Ovary (tissue), 9 donors: ENCODE data around the gene EMC8. TPM values are rescaled to one million over a fixed set of nuclear protein-coding genes. Genes with fewer than 3 reads are reported as not detected.
"Not testable (repeated sequence)": the region's sequence is repeated elsewhere in the genome, so short reads cannot be mapped to it uniquely, and the experiment has no call there.

Experiments used
- DNase-seq, 5 donors: peaks; one replicate each; pipeline ENCODE4 v3.0.0-alpha.2; 2019 to 2020
- H3K27ac ChIP-seq, 2 donors: fragments of 200-600 bp; one replicate each; pipeline versions ENCODE4 v1.5.1 to v1.8.0; 2019 to 2022
- H3K27me3 ChIP-seq: fragments of 200-600 bp; one replicate; pipeline ENCODE4 v1.8.0; 2022
- H3K36me3 ChIP-seq: fragments of 200-600 bp; sonication (generic); one replicate; pipeline ENCODE4 v1.5.1; 2019
- H3K4me1 ChIP-seq: one replicate; pipeline ENCODE4 v1.8.1; 2013; ENCODE audit warnings: mild to moderate bottlenecking, moderate library complexity; ENCODE audit not compliant: insufficient read depth
- H3K4me3 ChIP-seq: fragments of 200-600 bp; sonication (generic); one replicate; pipeline ENCODE4 v1.5.1; 2017
- H3K9me3 ChIP-seq, 2 donors: fragments of 200-600 bp in 1 of 2; sonication (generic) in 1 of 2; one replicate each; pipeline versions ENCODE4 v1.5.1 to v1.8.1; 2013 to 2019; ENCODE audit warnings: mild to moderate bottlenecking in 1 of 2, moderate library complexity in 1 of 2
- EP300 ChIP-seq: sonication (generic); formaldehyde crosslinking; IDR thresholded peaks from one replicate; pipeline ENCODE4 v1.6.1; 2017; ENCODE audit warnings: antibody characterized with exemption
- POLR2A ChIP-seq: fragments of 450-650 bp; IDR thresholded peaks from one replicate; pipeline ENCODE4 v1.6.1; 2017; ENCODE audit warnings: antibody characterized with exemption, mild to moderate bottlenecking, moderate library complexity
- WGBS, 3 donors: extraction: QIAGEN DNeasy Blood & Tissue Kit in 1 of 3; methylation state at CpG; one replicate each; pipeline versions ENCODE4 v1.1.5 to v1.1.7; 2013 to 2017; 5-methylcytosine and 5-hydroxymethylcytosine counted together
- intact Hi-C, 4 donors: fragments of 100-400 bp; cut with DNase I; formaldehyde crosslinking; loops; one replicate each; pipeline versions ENCODE4 v1.11.0 to v1.15.1; 2022 to 2023
- polyA plus RNA-seq, 2 donors: library from polyadenylated mRNA; stranded (reverse); fragments of 200-250 nt in 1 of 2; fragments of 350-450 nt in 1 of 2; fragmentation: Illumina TruSeq in 1 of 2; extraction: RNeasy Lipid Tissue Mini Kit (QIAGEN cat#74804) in 1 of 2; gene quantifications; one replicate each; pipeline ENCODE4 v1.2.3, GENCODE V29; 2013 to 2014
- total RNA-seq, 7 donors: library from RNA; depleted of rRNA in 2 of 7; stranded (reverse); fragments of >200 nt in 2 of 7; fragmentation: NEBNext Ultra II Directional in 3 of 7; extraction: Animal tissue kit (Norgen Biotek cat#: 25700) in 3 of 7; gene quantifications; one replicate each; pipeline versions ENCODE4 v1.1.0 to v1.2.4, GENCODE V29; 2016 to 2023
- TF ChIP-seq, protein P1 (sequence below), 3 donors: fragments of 450-650 bp in 2 of 3; fragments of 200-600 bp in 1 of 3; IDR thresholded peaks; one replicate each; pipeline versions ENCODE4 v1.5.1 to v1.8.0; 2016 to 2022; ENCODE audit warnings: antibody characterized with exemption in 3 of 3, mild to moderate bottlenecking in 1 of 3
- donor health status: DM: no; HTN: no; CAD: no; lungs with moderate emphysema.
- donor health status: DM: no; HTN: no; CAD: no.
- donor health status: Bipolar disorder and iron deficiency.
- donor health status: DM: yes; HTN: yes; CAD: no.
- donor health status: DM: no; HTN: no; CAD: no.
- donor health status: DM: yes; HTN: yes; CAD: no.

EMC8 gene
- total and polyA plus RNA-seq, 9 donors, result 9.4 to 32.5 (median 20.2) TPM

DNA sequence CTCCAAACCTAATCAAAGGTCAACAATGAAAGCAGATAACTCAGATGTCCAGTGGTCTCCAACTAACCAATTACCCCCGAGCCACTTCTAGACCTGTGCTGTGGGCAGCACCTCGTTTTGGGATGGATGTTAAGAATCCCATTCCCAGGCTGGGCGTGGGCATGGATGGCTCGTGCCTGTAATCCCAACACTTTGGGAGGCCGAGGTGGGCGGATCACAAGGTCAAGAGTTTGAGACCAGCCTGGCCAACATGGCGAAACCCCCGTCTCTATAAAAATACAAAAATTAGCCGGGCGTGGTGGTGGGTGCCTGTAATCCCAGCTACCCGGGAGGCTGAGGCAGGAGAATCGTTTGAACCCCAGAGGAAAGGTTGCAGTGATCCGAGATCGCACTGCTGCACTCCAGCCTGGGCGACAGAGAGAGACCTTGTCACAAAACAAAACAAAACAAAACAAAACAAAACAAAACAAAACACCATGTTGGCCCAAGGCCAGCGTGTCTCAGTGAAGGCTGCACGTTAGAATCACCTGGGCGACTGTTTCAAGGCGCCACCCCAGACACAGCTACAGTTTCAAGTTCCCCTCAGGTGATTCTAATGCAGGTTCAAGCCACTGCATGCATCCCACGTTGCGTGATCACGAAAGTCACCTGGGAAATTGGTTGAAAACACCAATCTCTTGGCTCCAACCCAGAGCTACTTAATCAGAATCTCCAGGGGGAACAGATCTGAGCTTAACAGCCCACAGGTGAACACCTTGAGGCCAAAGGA lies 21.4 kb upstream of the EMC8 start:
- H3K36me3 ChIP-seq, result no peaks in the 10 kb centered on the region
- H3K27me3 ChIP-seq, result no peaks in the 10 kb centered on the region
- no peaks in the 10 kb centered on the region for H3K4me1 ChIP-seq
- H3K9me3 ChIP-seq, result no peaks in the 10 kb centered on the region
- H3K4me3 ChIP-seq, result no peak overlapping the region
- 57 to 64% (median 59%) methylated on average over 22 of the region's 22 CpGs for WGBS, 3 donors
- TF ChIP-seq POLR2A, result no peak
- no peak for TF ChIP-seq EP300
- TF ChIP-seq, protein P1, sequence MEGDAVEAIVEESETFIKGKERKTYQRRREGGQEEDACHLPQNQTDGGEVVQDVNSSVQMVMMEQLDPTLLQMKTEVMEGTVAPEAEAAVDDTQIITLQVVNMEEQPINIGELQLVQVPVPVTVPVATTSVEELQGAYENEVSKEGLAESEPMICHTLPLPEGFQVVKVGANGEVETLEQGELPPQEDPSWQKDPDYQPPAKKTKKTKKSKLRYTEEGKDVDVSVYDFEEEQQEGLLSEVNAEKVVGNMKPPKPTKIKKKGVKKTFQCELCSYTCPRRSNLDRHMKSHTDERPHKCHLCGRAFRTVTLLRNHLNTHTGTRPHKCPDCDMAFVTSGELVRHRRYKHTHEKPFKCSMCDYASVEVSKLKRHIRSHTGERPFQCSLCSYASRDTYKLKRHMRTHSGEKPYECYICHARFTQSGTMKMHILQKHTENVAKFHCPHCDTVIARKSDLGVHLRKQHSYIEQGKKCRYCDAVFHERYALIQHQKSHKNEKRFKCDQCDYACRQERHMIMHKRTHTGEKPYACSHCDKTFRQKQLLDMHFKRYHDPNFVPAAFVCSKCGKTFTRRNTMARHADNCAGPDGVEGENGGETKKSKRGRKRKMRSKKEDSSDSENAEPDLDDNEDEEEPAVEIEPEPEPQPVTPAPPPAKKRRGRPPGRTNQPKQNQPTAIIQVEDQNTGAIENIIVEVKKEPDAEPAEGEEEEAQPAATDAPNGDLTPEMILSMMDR (IDR thresholded peaks at IDR 0.05), result no peak
- no peak for DNase-seq
- intact Hi-C loops, result loop anchor here (1.0 to 10.0 kb wide), 9 partner anchors 104 to 704 kb away; partner anchors contain the start of gene FOXF1 (in 1 of the 4)
- no peak overlapping the region for H3K27ac ChIP-seq

- no peak for TF ChIP-seq POLR2A
- TF ChIP-seq EP300, result no peak
- TF ChIP-seq, protein P1 (IDR thresholded peaks at IDR 0.05), result no peak
- Histone ChIP-seq H3K27ac (no peak overlapping the region), H3K27me3 (no peaks in the 10 kb centered on the region), H3K36me3 (no peaks in the 10 kb centered on the region), H3K4me1 (no peaks in the 10 kb centered on the region), H3K4me3 (no peak overlapping the region), H3K9me3 (no peaks in the 10 kb centered on the region)
- 56 to 64% (median 63%) methylated on average over 6 of the region's 6 CpGs for WGBS, 3 donors
- no peak for DNase-seq
- intact Hi-C loops, result loop anchor here (2.0 to 10.0 kb wide), 8 partner anchors 105 to 705 kb away; partner anchors contain the start of gene FOXF1 (in 1 of the 4)
Observed at GRCh38 chr16:85819771-85820170, 20.4 kb upstream of the EMC8 start.

DNA sequence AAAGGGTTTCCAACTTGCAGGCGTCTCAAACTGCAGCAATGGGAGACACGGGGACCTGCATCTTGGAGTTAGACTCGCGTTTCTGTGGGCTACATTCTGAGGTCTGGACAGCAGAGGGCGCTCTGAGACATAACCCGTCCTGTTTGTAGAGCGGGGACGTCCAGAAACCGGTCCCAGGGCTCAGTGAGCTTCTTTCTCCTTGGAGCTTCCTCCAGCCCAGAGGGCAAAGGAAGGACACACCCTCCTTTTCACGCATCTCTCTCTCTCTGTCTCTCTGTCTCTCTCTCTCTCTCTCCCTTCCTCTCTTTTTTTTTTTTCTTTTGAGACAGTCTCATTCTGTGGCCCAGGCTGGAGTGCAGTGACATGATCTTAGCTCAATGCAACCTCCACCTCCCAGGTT lies 19.9 kb upstream of the EMC8 start:
- no peaks in the 10 kb centered on the region for H3K4me1 ChIP-seq
- no peak overlapping the region for H3K4me3 ChIP-seq
- no peaks in the 10 kb centered on the region for H3K9me3 ChIP-seq
- WGBS, 3 donors, result 2 to 3% (median 2%) methylated on average over 10 of the region's 10 CpGs
- H3K36me3 ChIP-seq, result no peaks in the 10 kb centered on the region
- intact Hi-C loops, result no loop called here
- peak; percentile 23 to 64 (median 48) for DNase-seq
- H3K27ac ChIP-seq, result no peak overlapping the region
- no peaks in the 10 kb centered on the region for H3K27me3 ChIP-seq
- TF ChIP-seq, protein P1 (IDR thresholded peaks at IDR 0.05), result no peak
- TF ChIP-seq EP300 (no peak), POLR2A (no peak)

GRCh38 chr16:85817195-85817594 lies 17.9 kb upstream of the EMC8 start:
- H3K4me1 ChIP-seq, H3K27me3 ChIP-seq, H3K4me3 ChIP-seq, DNase-seq, H3K36me3 ChIP-seq, H3K27ac ChIP-seq, intact Hi-C loops, H3K9me3 ChIP-seq: not testable (repeated sequence)
- 77 to 79% (median 78%) methylated on average over 6 of the region's 6 CpGs for WGBS, 3 donors

- H3K27ac ChIP-seq, result no peak overlapping the region
- no peaks in the 10 kb centered on the region for H3K9me3 ChIP-seq
- intact Hi-C loops, result no loop called here
- 86 to 90% (median 87%) methylated on average over 14 of the region's 14 CpGs for WGBS, 3 donors
- DNase-seq, result peak in 1 of 5 donors; percentile 16
- no peaks in the 10 kb centered on the region for H3K36me3 ChIP-seq
- H3K4me1 ChIP-seq, result no peaks in the 10 kb centered on the region
- no peak overlapping the region for H3K4me3 ChIP-seq
- TF ChIP-seq POLR2A (no peak), EP300 (no peak)
- TF ChIP-seq, protein P1 (IDR thresholded peaks at IDR 0.05), result no peak
- H3K27me3 ChIP-seq, result no peaks in the 10 kb centered on the region
Observed at GRCh38 chr16:85816159-85816558, 16.8 kb upstream of the EMC8 start.
